Activated naive CD4-positive, alpha-beta T cell (primary cell): ENCODE results near the gene ATP6V0D1.
"Not testable (repeated sequence)": the region's sequence is repeated elsewhere in the genome, so short reads cannot be mapped to it uniquely, and the experiment has no call there.

ENCODE experiments used
- DNase-seq, 4 experiments: peaks; one replicate each; lab custom pipeline; 2025; lab: John Stamatoyannopoulos, UW

Gene ATP6V0D1

DNA sequence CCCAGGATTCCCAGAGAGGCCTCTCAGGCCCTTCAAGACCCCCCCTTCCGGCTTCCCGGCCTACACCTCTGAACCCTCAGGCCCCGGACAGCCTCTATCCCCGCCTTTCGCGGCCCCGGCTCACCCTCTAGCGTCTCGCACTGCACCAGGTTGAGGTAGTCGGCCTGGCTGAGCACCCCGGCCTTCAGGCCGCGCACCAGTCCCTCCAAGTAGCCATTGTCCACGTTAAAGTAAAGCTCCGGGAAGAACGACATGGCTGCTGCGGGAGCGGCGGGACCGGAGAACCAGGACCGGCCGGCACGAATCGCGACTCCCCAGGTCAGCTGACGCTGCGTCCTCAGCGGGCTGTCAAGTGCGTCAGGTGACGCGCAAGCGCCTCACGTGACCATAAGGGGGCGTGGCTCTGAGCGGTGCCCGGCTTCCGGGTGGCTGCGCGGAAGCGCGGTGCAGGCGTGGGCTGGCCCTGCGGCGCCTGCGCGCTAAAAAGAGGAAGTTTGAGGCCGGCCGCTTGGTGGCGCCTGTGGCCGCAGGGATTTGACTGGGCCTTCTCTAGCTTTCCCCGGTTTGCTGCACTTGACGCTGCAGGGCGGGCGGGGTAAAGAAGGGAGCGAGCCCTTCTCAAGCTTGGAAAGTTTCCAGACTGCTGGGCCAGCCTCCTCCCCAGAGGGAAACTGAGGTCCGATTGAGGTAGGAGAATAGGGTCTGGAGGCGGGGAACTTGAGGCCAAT is at the start of gene ATP6V0D1:
TSS of gene ATP6V0D1 (minus strand) at position 325 of the 728 bp plus-strand sequence. CDS start at position 254, 71 bp downstream.
- DNase-seq = peak; percentile 94 to 98 (median 96)

- DNase-seq = no peak
These were observed 49.3 kb upstream of the ATP6V0D1 start for GRCh38 chr16:67530013-67530939.

- no peak for DNase-seq
These were observed 48.6 kb upstream of the ATP6V0D1 start for GRCh38 chr16:67529582-67530012.

DNA sequence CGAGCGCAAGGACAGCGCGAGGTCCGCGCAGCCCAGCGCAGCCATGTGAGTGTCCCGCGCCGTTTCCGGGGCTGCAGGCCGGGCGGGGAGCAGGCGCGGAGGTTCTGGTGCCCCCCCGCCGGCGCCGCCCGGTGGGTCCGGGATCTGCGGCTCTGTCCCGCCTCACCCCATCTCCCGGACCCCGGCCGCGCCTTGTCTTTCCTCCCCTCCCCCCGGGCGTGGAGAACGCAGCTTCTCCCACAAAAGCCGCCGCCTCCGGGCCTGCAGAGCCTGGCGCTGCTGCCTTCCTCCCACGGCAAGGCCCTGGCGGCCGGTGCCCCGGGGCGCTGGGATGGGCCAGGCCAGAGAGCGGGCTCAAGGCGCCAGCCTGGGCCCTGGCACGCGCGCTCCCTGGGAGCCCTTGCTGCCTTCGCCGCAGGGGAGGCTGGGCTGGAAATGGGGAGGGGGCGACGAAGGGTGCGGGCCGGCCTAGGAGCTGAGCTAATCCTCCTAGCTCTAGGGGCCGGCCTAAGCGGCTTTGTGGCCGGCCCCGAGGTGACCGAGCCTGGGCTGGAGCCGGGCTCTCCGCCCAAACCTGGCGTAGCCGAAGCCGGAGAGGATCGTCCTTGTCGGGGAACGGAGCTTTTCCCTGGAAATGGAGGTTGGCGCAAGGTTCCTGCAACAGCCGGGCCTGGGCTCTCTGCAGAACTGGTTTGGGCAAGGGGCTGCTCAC is 48.1 kb upstream of the ATP6V0D1 start:
- peak in 1 of 4 experiments; percentile 26 for DNase-seq

GRCh38 chr16:67528222-67528869 is 47.4 kb upstream of the ATP6V0D1 start, which contains the start of gene RIPOR1:
TSS of gene RIPOR1 (plus strand) at chr16:67528829. CDS start at chr16:67538447, 9,618 bp downstream.
- DNase-seq = peak in 2 of 4 experiments; percentile 15 to 45

GRCh38 chr16:67526149-67526791 is 45.3 kb upstream of the ATP6V0D1 start:
- no peak for DNase-seq

DNA sequence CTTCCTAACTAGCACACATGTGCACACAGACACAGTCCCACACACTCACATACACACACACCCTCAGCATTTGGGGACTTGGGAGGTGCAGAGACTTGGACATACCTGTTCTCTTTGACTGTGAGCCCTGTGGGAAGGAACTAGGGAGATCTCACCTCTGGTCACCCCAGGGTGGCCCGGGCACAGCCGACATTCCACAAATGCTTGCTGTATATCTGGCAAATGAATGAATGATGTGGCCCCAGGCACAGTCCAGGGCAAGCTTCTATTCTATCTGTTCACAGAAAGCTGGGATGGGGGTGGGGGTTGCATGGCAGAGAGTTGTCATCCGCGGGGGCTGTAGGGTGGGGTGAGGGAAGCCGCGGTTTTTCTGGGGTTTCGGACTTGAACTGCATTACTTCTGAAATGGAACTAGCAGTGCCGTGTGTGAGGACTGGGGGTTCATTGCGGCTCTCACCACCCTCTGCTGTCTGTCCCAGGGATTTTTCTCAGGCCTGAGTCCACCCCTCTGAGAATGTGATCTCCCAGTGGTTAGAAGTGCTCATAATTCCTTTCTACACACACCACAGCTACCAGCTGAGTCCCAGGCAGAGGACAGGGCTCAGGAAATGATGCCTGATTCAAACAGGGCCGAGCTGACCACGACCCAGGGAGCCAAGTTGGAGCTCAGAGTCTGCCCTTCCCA is 44.4 kb upstream of the ATP6V0D1 start:
- DNase-seq = no peak

GRCh38 chr16:67521095-67521804 is 40.3 kb upstream of the ATP6V0D1 start:
- DNase-seq = peak; percentile 91 to 97 (median 95)

GRCh38 chr16:67519242-67519641 is 38.3 kb upstream of the ATP6V0D1 start:
- no peak for DNase-seq

GRCh38 chr16:67518676-67519075 is 37.7 kb upstream of the ATP6V0D1 start:
- no peak for DNase-seq

- no peak for DNase-seq
These were observed 36.9 kb upstream of the ATP6V0D1 start for GRCh38 chr16:67517661-67518423.

GRCh38 chr16:67517155-67517445 is 36.1 kb upstream of the ATP6V0D1 start:
- no peak for DNase-seq

DNA sequence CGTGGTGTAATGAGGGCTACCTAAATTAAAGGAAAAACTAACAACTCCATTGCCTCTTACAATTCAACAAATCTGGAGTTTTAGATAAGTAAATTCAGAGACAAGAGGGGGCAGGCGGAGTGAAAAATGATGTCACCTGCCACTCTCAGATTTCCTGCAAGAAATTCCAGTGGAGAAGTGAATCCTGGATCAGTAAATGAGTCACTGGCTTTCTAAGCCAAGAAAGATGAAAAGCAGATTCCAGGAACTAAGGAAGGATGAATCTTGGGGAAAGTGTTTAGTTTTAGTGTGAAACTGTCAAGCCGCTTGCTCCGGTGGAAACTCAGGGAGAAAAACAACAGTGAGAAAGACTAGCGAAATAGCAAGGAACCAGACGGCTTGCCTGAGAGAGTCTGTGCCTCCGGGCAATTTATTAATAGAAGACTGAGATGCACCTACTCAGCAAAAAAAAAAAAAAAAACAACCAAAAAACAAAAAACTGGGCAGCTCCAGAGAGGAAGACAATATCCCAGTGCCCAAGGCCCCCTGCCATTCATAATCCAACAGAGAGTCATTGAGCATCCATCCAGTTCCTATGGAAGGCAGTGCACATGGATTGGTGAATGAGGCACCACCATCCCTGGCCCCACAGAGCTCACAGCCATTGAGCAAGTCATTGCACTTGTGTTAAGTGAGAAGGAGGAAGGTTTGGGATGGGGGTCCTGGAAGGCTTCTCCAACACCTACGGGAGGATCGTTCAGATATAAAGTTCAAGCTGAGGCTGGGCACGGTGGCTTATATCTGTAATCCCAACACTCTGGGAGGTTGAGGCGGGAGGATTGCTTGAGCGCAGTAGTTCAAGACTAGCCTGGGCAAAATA is 35.6 kb upstream of the ATP6V0D1 start:
- no peak for DNase-seq

DNA sequence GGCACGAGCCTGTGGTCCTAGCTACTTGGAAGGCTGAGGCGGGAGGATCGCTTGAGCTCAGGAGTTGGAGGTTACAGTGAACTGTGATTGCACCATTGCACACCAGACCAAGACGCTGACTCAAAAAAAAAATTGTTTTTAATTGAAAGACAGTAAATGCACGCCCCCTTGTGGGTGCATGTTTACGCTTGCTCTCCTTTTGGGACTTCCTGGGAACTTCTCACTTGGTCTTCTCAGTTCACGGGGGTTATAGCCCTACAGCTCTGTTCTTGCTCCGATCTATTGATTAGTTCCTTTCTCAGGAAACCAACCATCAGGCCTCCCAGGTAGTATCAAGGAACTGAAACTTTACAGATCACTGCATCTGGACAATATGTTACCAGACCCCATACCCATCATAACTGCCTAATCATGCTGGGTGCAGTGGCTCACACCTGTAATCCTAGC is 33.4 kb upstream of the ATP6V0D1 start:
- DNase-seq = peak; percentile 21 to 72 (median 51)

- DNase-seq = not testable (repeated sequence)
These were observed 32.9 kb upstream of the ATP6V0D1 start for GRCh38 chr16:67513892-67514291.

GRCh38 chr16:67509016-67509415 is 28.1 kb upstream of the ATP6V0D1 start:
- DNase-seq = no peak

GRCh38 chr16:67506468-67506867 is 25.5 kb upstream of the ATP6V0D1 start:
- no peak for DNase-seq
